Measurements from ENCODE around the gene COX6A2. TPM values are rescaled to one million over a fixed set of nuclear protein-coding genes. Genes with fewer than 3 reads are reported as not detected.

Gene COX6A2
- total and polyA plus RNA-seq, 2 experiments from 2014 or later = 6.0 TPM; not detected in 1

DNA sequence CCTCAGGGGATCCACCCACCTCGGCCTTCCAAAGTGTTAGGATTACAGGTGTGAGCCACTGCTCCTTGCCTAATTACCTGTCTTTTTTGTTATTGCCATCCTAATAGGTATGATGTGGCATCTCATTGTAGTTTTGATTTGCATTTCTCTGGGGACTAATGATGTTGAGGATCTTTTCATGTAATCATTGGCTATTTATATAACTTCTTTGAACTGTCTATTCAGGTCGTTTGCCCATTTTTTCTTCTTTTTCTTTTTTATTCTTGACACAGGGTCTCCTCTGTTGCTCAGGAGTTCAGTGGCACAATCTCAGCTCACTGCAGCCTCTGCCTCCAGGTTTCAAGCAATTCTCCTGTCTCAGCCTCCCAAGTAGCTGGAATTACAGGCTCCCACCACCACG, 42.5 kb upstream of the COX6A2 start (continued):
- TF ChIP-seq, protein P1, sequence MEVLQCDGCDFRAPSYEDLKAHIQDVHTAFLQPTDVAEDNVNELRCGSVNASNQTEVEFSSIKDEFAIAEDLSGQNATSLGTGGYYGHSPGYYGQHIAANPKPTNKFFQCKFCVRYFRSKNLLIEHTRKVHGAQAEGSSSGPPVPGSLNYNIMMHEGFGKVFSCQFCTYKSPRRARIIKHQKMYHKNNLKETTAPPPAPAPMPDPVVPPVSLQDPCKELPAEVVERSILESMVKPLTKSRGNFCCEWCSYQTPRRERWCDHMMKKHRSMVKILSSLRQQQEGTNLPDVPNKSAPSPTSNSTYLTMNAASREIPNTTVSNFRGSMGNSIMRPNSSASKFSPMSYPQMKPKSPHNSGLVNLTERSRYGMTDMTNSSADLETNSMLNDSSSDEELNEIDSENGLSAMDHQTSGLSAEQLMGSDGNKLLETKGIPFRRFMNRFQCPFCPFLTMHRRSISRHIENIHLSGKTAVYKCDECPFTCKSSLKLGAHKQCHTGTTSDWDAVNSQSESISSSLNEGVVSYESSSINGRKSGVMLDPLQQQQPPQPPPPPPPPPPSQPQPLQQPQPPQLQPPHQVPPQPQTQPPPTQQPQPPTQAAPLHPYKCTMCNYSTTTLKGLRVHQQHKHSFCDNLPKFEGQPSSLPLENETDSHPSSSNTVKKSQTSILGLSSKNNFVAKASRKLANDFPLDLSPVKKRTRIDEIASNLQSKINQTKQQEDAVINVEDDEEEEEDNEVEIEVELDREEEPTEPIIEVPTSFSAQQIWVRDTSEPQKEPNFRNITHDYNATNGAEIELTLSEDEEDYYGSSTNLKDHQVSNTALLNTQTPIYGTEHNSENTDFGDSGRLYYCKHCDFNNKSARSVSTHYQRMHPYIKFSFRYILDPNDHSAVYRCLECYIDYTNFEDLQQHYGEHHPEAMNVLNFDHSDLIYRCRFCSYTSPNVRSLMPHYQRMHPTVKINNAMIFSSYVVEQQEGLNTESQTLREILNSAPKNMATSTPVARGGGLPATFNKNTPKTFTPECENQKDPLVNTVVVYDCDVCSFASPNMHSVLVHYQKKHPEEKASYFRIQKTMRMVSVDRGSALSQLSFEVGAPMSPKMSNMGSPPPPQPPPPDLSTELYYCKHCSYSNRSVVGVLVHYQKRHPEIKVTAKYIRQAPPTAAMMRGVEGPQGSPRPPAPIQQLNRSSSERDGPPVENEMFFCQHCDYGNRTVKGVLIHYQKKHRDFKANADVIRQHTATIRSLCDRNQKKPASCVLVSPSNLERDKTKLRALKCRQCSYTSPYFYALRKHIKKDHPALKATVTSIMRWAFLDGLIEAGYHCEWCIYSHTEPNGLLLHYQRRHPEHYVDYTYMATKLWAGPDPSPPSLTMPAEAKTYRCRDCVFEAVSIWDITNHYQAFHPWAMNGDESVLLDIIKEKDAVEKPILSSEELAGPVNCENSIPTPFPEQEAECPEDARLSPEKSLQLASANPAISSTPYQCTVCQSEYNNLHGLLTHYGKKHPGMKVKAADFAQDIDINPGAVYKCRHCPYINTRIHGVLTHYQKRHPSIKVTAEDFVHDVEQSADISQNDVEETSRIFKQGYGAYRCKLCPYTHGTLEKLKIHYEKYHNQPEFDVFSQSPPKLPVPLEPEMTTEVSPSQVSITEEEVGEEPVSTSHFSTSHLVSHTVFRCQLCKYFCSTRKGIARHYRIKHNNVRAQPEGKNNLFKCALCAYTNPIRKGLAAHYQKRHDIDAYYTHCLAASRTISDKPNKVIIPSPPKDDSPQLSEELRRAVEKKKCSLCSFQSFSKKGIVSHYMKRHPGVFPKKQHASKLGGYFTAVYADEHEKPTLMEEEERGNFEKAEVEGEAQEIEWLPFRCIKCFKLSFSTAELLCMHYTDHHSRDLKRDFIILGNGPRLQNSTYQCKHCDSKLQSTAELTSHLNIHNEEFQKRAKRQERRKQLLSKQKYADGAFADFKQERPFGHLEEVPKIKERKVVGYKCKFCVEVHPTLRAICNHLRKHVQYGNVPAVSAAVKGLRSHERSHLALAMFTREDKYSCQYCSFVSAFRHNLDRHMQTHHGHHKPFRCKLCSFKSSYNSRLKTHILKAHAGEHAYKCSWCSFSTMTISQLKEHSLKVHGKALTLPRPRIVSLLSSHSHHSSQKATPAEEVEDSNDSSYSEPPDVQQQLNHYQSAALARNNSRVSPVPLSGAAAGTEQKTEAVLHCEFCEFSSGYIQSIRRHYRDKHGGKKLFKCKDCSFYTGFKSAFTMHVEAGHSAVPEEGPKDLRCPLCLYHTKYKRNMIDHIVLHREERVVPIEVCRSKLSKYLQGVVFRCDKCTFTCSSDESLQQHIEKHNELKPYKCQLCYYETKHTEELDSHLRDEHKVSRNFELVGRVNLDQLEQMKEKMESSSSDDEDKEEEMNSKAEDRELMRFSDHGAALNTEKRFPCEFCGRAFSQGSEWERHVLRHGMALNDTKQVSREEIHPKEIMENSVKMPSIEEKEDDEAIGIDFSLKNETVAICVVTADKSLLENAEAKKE (CRISPR knock-in tag; IDR thresholded peaks at IDR 0.05) = no peak
- TF ChIP-seq ZNF331 (CRISPR knock-in tag; IDR thresholded peaks at IDR 0.05; ENCODE audit: low read depth) = no peak

- no peak overlapping the region for H3K4me3 Mint-ChIP-seq
- TF ChIP-seq ZNF331 (CRISPR knock-in tag; IDR thresholded peaks at IDR 0.05; ENCODE audit: low read depth) = no peak
- no peak for TF ChIP-seq STAT1 (IDR thresholded peaks at IDR 0.05; ENCODE audit: unreplicated experiment)
- TF ChIP-seq EZH2 (IDR thresholded peaks at IDR 0.05; ENCODE audit: low read depth, unreplicated experiment) = no peak
- TF ChIP-seq, protein P2, sequence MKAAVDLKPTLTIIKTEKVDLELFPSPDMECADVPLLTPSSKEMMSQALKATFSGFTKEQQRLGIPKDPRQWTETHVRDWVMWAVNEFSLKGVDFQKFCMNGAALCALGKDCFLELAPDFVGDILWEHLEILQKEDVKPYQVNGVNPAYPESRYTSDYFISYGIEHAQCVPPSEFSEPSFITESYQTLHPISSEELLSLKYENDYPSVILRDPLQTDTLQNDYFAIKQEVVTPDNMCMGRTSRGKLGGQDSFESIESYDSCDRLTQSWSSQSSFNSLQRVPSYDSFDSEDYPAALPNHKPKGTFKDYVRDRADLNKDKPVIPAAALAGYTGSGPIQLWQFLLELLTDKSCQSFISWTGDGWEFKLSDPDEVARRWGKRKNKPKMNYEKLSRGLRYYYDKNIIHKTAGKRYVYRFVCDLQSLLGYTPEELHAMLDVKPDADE (IDR thresholded peaks at IDR 0.05) = no peak
- TF ChIP-seq ZNF114 (CRISPR knock-in tag; IDR thresholded peaks at IDR 0.05) = no peak
- no peak for TF ChIP-seq EZH2phosphoT487 (IDR thresholded peaks at IDR 0.05; ENCODE audit: unreplicated experiment)
- TF ChIP-seq CREB1 (CRISPR knock-in tag; IDR thresholded peaks at IDR 0.05; ENCODE audit: low read depth) = no peak
- TF ChIP-seq POLR2AphosphoS5 (IDR thresholded peaks at IDR 0.05; ENCODE audit: low read depth) = no peak
- no peak for TF ChIP-seq JUNB (IDR thresholded peaks at IDR 0.05; ENCODE audit: unreplicated experiment)
- no peak for TF ChIP-seq NANOG (IDR thresholded peaks at IDR 0.05; ENCODE audit: borderline replicate concordance)
Observed at GRCh38 chr16:31467858-31468257, 39.7 kb upstream of the COX6A2 start.

More at GRCh38 chr16:31467858-31468257, 39.7 kb upstream of the COX6A2 start:
- H2AFZ ChIP-seq = no peak overlapping the region
- no peaks in the 10 kb centered on the region for H3F3A ChIP-seq (replicated peaks; ENCODE audit: low read depth)
- H4K20me1 ChIP-seq (replicated peaks; ENCODE audit: insufficient read depth) = no peaks in the 10 kb centered on the region; the same call in 1 of the 2 replicates
- H3K9me2 ChIP-seq (ENCODE audit: insufficient read depth) = no peaks in the 10 kb centered on the region
- no peak for ATAC-seq
- no peak for DNase-seq (ENCODE audit: low spot score)
- no peaks in the 10 kb centered on the region for H3K79me2 ChIP-seq (replicated peaks; ENCODE audit: insufficient read depth)
- H3K4me1 ChIP-seq (ENCODE audit: insufficient read depth) = peaks cover 7% of the 10 kb centered on the region; the same call in 1 of the 2 replicates
- Mint-ChIP-seq H3K27ac (no peak overlapping the region), H3K27me3 (ENCODE audit: insufficient read depth, low read depth, poor library complexity) (peaks cover 17% of the 10 kb centered on the region), H3K36me3 (ENCODE audit: low read depth) (peaks cover 27% of the 10 kb centered on the region), H3K9me3 (peaks cover under 1% of the 10 kb centered on the region), H3K4me1 (peaks cover 7% of the 10 kb centered on the region)
- H3K4me3 ChIP-seq = no peak overlapping the region
- H3K27me3 ChIP-seq (ENCODE audit: insufficient read depth) = peaks cover 21% of the 10 kb centered on the region
- H3K27ac ChIP-seq (ENCODE audit: low read depth) = no peak overlapping the region
- no peak overlapping the region for H3K4me2 ChIP-seq
- no peaks in the 10 kb centered on the region; the same call in 1 of the 2 replicates for H3K36me3 ChIP-seq (ENCODE audit: insufficient read depth)

All from GM23338 (cell line).